K562 (cell line): Measurements from ENCODE around the gene TGFB2.

Experiments used
- EZH2 ChIP-seq: IDR thresholded peaks from 2 replicates; pipeline ENCODE4 v1.6.1; 2012; ENCODE audit warnings: low read depth, mild to moderate bottlenecking, inconsistent platforms, low read length, borderline replicate concordance
- HDAC2 ChIP-seq: fragments of 450-650 bp; IDR thresholded peaks from 2 replicates; pipeline ENCODE4 v1.6.1; 2016; ENCODE audit warnings: mild to moderate bottlenecking
- MAX ChIP-seq: sonication (generic); formaldehyde crosslinking; IDR thresholded peaks from 2 replicates; pipeline ENCODE4 v1.9.0; 2022; ENCODE audit warnings: mild to moderate bottlenecking, missing genetic modification reagents
- MCM3 ChIP-seq: fragments of 450-650 bp; IDR thresholded peaks from 2 replicates; pipeline ENCODE4 v1.6.1; 2016
- NFYB ChIP-seq: IDR thresholded peaks from 2 replicates; pipeline ENCODE4 v1.6.1; 2011; ENCODE audit warnings: mild to moderate bottlenecking, moderate library complexity; ENCODE audit not compliant: insufficient read length; ENCODE audit errors: extremely low read depth
- POLR2AphosphoS5 ChIP-seq: IDR thresholded peaks from 2 replicates; pipeline ENCODE4 v1.6.1; 2011; ENCODE audit warnings: mild to moderate bottlenecking, low read depth, low read length, moderate library complexity; ENCODE audit not compliant: control insufficient read depth, insufficient read depth
- SIN3A ChIP-seq, 2 experiments: fragments of 150-350 bp in 1 of 2; IDR thresholded peaks; 2 replicates each; pipeline ENCODE4 v1.6.1; 2011 to 2016; ENCODE audit warnings: borderline replicate concordance in 2 of 2, low read depth in 2 of 2, low read length in 2 of 2, mild to moderate bottlenecking in 2 of 2, moderate library complexity in 2 of 2; ENCODE audit not compliant: control insufficient read depth in 1 of 2
- SMC3 ChIP-seq: conservative IDR thresholded peaks from 2 replicates; pipeline ENCODE4 v1.6.1; 2011; ENCODE audit warnings: low read depth, low read length, improper control_type of control experiment; ENCODE audit not compliant: insufficient read depth
- SRF ChIP-seq, 2 experiments: fragments of 250-450, 450-650 bp in 1 of 2; sonication (Bioruptor Pico) in 1 of 2; sonication (generic) in 1 of 2; formaldehyde crosslinking; IDR thresholded peaks; 2 replicates each; pipeline versions ENCODE4 v1.5.0 to v1.5.1; 2020 to 2022; ENCODE audit warnings: mild to moderate bottlenecking in 1 of 2, missing genetic modification reagents in 1 of 2
- XRCC5 ChIP-seq: fragments of 200-400 bp; formaldehyde crosslinking; IDR thresholded peaks from 2 replicates; pipeline ENCODE4 v1.6.1; 2017; ENCODE audit warnings: low read depth, mild to moderate bottlenecking, low read length
- ZBTB26 ChIP-seq: fragments of 450-650 bp; formaldehyde crosslinking; IDR thresholded peaks from 2 replicates; pipeline ENCODE4 v1.4.0; 2022; ENCODE audit warnings: missing genetic modification characterization
- ZNF134 ChIP-seq: fragments of 250-450 bp; sonication (Bioruptor Pico); conservative IDR thresholded peaks from 2 replicates; pipeline ENCODE4 v1.4.0; 2020

- TF ChIP-seq POLR2AphosphoS5 (no peak), SIN3A (IDR thresholded peaks at IDR 0.05; ENCODE audit: borderline replicate concordance in 2 of 2, control insufficient read depth in 1 of 2, low read depth in 2 of 2, low read length in 2 of 2) (no peak), HDAC2 (no peak), SRF (CRISPR knock-in tag; IDR thresholded peaks at IDR 0.05) (no peak), SMC3 (no peak), EZH2 (no peak), ZNF134 (CRISPR knock-in tag) (no peak), NFYB (no peak), ZBTB26 (CRISPR knock-in tag) (no peak), XRCC5 (no peak), MAX (CRISPR knock-in tag) (no peak), MCM3 (no peak)
These were observed 22.0 kb downstream of the TGFB2 start for GRCh38 chr1:218367118-218367517.
